Stomach smooth muscle (tissue), 2 donors: Measurements from ENCODE around the gene MFSD2A.
"Not testable (repeated sequence)": the region's sequence is repeated elsewhere in the genome, so short reads cannot be mapped to it uniquely, and the experiment has no call there.

Experiments
- H3K27ac ChIP-seq: one replicate; pipeline ENCODE4 v1.7.0; 2013; ENCODE audit warnings: mild to moderate bottlenecking, low read length, inconsistent platforms
- H3K27me3 ChIP-seq, 2 donors: one replicate each; pipeline ENCODE4 v1.7.0; 2013; ENCODE audit warnings: low read length in 2 of 2; ENCODE audit not compliant: insufficient read depth in 2 of 2, control insufficient read depth in 1 of 2
- H3K36me3 ChIP-seq, 2 donors: one replicate each; pipeline ENCODE4 v1.7.0; 2013; ENCODE audit warnings: low read length in 2 of 2; ENCODE audit not compliant: control insufficient read depth in 2 of 2, insufficient read depth in 2 of 2
- H3K4me1 ChIP-seq: one replicate; pipeline ENCODE4 v1.7.0; 2013; ENCODE audit warnings: low read length; ENCODE audit not compliant: control insufficient read depth, insufficient read depth
- H3K4me3 ChIP-seq, 2 donors: one replicate each; pipeline ENCODE4 v1.7.0; 2013; ENCODE audit warnings: low read length in 2 of 2
- H3K9ac ChIP-seq, 2 donors: one replicate each; pipeline ENCODE4 v1.7.0; 2013; ENCODE audit warnings: low read length in 2 of 2, mild to moderate bottlenecking in 1 of 2
- H3K9me3 ChIP-seq, 2 donors: one replicate each; pipeline ENCODE4 v1.7.0; 2013; ENCODE audit warnings: low read length in 2 of 2; ENCODE audit not compliant: control insufficient read depth in 2 of 2
- donor health status: healthy.
- donor health status: Pancreatic carcinoma.

MFSD2A gene

DNA sequence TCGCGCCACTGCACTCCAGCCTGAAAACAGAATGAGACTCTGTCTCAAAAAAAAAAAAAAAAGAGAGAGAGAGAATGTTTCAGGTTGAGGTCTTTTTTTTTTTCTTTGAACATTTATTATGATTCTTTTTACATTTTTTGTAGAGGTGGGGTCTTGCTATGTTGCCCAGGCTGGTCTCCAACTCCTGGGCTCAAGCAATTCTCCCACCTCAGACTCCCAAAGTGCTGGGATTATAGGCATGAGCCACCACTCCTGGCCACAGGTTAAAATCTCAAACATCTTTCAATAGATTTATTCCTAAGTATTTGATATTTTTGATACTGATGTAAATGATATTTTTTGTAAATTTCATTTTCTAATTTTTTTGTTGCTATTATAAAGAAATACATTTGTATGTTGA lies 29.5 kb downstream of the MFSD2A start:
- H3K9ac ChIP-seq, H3K4me3 ChIP-seq, H3K9me3 ChIP-seq, H3K27ac ChIP-seq, H3K36me3 ChIP-seq, H3K4me1 ChIP-seq, H3K27me3 ChIP-seq: not testable (repeated sequence)

DNA sequence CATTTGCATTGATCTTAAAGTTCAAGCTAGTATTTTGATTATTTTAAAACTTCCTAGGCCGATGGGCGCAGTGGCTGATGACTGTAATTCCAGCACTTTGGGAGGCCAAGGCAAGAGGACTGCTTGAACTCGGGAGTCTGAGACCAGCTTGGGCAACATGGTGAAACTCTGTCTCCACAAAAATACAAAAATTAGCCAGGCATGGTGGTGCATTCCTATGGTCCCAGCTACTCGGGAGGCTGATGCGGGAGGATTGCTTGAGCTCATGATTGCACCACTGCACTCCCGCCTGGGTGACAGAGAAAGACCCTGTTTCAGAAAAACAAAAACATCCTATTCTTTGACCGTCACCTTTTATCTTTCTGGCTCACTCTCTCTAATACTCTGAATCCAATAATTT lies 30.0 kb downstream of the MFSD2A start:
- H3K4me1 ChIP-seq: no peaks in the 10 kb centered on the region
- no peak overlapping the region for H3K4me3 ChIP-seq
- no peaks in the 10 kb centered on the region for H3K9me3 ChIP-seq
- H3K36me3 ChIP-seq: no peaks in the 10 kb centered on the region
- no peaks in the 10 kb centered on the region for H3K27me3 ChIP-seq
- no peak overlapping the region for H3K9ac ChIP-seq
- no peak overlapping the region for H3K27ac ChIP-seq

DNA sequence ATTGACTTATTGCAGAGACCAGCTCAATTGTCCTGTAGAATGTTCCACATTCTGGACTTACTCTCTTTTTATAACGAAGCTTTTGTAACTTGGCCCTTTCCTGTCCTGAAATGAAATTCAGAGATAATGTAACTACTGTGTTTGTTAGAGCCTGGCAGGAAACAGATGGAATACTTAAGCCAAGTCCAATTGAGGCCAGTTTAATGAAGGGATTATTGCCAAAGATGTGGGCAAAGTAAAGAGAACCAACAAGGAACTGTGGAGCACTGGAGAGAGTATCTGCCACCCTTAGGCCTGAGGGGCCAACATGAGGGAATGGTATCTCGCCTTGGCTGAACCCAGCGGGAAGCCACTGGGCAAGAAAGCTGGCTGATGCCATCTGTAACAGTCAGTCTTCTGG lies 32.9 kb downstream of the MFSD2A start:
- Histone ChIP-seq H3K4me3 (no peak overlapping the region), H3K9ac (no peak overlapping the region), H3K27ac (no peak overlapping the region), H3K27me3 (no peaks in the 10 kb centered on the region), H3K36me3 (no peaks in the 10 kb centered on the region), H3K9me3 (no peaks in the 10 kb centered on the region), H3K4me1 (peaks cover 3% of the 10 kb centered on the region)

DNA sequence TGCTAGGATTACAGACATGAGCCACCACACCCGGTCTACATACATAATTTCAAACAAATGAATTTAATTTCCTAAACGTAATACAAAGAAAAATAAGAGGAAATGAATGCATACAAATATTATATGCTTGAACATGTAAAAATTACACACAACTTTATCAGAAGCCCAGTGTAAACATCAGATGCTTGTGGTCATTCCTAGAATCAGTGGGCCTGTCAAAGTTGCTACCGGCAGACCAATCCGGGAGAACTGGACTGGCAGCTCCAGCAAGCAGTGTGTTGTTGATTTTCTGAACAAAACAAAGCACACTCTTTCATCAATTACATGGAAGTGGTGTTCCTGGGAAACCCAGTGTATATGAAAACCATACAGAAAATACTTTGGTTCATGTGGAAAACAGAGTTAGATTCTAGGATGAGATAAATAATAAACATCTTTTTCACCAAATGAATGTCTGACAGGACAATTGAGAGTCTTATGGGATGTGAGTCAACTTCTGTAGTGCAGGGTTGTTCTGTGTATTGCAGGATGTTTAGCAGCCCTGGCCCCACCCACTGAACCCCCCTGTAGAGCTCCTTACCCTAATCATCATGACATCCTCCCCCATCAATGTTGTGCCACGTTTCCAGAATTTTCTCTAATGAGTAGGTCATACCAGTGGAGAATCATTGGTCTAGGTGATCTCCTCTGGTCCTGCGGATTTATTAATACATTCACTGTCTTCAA lies 33.8 kb downstream of the MFSD2A start:
- Histone ChIP-seq H3K27ac (no peak overlapping the region), H3K4me1 (peaks cover 3% of the 10 kb centered on the region), H3K27me3 (no peaks in the 10 kb centered on the region), H3K9me3 (no peaks in the 10 kb centered on the region), H3K9ac (no peak overlapping the region), H3K4me3 (no peak overlapping the region), H3K36me3 (no peaks in the 10 kb centered on the region)

DNA sequence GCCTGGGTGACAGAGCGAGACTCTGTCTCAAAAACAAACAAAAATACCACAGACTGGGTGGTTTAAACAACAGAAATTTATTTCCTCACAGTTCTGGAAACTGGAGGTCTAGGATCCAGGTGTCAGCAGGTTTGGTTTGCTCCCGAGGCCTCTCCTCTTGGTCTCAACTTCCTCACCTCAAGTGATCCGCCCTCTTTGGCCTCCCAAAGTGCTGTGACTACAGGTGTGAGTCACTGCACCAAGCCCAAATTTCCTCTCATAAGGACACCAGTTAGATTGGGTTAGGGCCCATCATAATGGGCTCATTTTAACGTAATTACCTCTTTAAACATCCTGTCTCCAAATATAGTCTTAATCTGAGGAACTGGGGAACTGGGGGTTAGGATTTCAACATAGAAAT lies 35.5 kb downstream of the MFSD2A start:
- Histone ChIP-seq H3K9ac (no peak overlapping the region), H3K36me3 (no peaks in the 10 kb centered on the region), H3K4me3 (no peak overlapping the region), H3K4me1 (peaks cover 3% of the 10 kb centered on the region), H3K27me3 (no peaks in the 10 kb centered on the region), H3K27ac (no peak overlapping the region), H3K9me3 (no peaks in the 10 kb centered on the region)

DNA sequence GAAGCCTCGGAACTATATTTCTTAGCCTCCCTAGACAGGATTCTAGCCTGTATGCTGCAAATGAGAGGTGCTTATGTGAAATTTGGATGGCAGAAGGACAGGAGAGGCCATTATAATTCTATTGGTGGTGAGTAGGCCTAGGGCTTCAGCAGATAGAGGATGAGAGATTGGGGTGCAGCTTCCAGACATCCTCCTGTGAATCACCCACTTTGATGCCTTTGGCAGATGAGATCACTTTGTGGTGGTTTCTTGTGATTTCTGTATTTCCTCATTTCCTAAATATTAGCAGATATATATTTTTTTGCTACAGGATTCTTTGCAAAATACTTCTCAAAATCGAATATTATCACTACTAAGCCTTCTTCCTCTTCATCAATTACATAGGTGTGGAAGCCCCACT lies 37.3 kb downstream of the MFSD2A start:
- no peak overlapping the region for H3K9ac ChIP-seq
- H3K36me3 ChIP-seq: no peaks in the 10 kb centered on the region
- no peaks in the 10 kb centered on the region for H3K27me3 ChIP-seq
- H3K4me3 ChIP-seq: no peak overlapping the region
- no peaks in the 10 kb centered on the region for H3K9me3 ChIP-seq
- no peak overlapping the region for H3K27ac ChIP-seq
- peaks cover 3% of the 10 kb centered on the region for H3K4me1 ChIP-seq

DNA sequence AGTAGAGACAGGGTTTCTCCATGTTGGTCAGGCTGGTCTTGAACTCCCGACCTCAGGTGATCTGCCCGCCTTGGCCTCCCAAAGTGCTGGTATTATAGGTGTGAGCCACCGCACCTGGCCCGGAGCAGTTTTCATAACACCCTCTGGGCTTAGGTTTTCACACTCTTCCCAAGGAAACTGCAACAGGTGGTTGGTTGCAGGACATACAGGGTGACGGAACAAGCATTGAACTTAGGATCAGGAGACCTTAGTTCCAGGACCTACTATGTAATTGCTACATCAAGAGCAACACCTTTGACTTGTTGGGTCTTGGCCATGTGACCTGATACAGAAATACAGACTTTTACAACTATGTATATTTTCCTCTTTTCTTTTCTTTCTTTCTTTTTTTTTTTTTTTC lies 37.9 kb downstream of the MFSD2A start:
- no peak overlapping the region for H3K9ac ChIP-seq
- no peak overlapping the region for H3K4me3 ChIP-seq
- H3K27me3 ChIP-seq: no peaks in the 10 kb centered on the region
- no peaks in the 10 kb centered on the region for H3K36me3 ChIP-seq
- no peak overlapping the region for H3K27ac ChIP-seq
- peaks cover 3% of the 10 kb centered on the region for H3K4me1 ChIP-seq
- H3K9me3 ChIP-seq: no peaks in the 10 kb centered on the region

DNA sequence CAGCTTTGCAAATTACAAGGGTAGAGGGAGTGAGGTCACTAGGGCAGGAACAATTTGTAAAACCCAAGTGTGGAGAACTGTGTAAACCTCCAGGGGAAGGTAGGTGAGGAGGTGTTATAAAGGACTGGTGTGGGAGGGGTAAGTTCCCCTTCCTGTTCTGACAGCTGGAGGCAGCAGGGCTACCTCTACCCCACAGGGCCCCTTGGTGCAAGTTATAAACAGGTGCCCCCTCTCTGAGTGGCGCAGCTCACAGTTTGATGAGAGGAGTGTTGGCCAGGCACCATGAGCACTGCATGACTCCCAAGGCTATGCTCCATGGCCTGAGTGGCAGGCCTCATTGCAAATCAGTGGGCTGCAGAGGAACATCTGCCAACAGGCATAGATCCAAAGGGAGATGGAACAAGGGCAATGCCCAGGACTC lies 41.0 kb downstream of the MFSD2A start:
- Histone ChIP-seq H3K9me3 (no peaks in the 10 kb centered on the region), H3K9ac (no peak overlapping the region), H3K4me3 (no peak overlapping the region), H3K27ac (no peak overlapping the region), H3K27me3 (no peaks in the 10 kb centered on the region), H3K36me3 (no peaks in the 10 kb centered on the region), H3K4me1 (no peaks in the 10 kb centered on the region)

DNA sequence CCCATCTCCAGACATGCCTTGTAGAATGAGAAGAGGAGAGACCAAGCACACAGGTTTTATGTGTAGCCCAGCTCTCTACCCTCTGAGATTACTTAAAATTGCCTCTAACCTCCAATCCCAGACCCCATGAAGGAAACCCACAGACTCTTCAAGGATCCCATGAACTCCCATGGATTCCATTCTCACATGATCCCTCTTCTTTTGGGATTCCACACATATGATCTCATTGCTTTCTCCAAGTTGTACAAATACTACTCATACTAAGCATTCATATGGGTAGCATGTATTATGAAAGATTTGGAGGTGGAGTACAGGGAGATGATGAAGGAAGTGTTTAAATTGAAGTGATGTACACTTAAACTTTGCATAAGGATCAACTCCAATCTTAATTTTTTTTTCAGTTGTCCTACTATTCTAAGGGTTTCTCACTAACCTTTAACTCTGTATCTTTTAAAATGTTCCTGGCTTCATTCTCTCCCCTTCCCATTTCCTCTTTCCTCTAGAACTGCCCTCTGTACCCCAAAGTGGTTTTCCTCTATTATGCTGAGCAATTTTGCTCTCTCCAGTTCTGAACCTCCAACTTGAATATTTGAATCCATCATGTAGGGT lies 41.6 kb downstream of the MFSD2A start:
- no peaks in the 10 kb centered on the region for H3K36me3 ChIP-seq
- no peak overlapping the region for H3K9ac ChIP-seq
- no peak overlapping the region for H3K27ac ChIP-seq
- no peaks in the 10 kb centered on the region for H3K27me3 ChIP-seq
- no peaks in the 10 kb centered on the region for H3K9me3 ChIP-seq
- H3K4me1 ChIP-seq: no peaks in the 10 kb centered on the region
- no peak overlapping the region for H3K4me3 ChIP-seq

DNA sequence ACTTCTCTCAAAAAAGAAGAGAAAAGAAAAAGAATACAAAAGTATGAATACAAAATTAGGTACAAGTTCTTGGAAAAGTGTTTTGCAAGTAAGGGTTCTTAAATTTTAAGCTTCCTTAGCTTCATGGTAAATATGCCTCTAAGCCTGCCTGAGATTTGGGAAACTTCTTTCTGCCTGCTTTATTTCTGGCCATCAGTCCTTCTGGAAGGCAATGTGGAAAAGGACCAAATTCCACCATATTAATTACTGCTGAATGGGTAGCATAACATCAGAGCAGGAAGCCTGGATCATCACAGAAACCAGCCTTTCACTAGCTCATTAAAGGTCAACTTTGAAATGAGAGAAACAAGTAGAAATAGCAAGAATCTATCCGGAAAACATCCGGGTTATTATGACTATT lies 46.5 kb downstream of the MFSD2A start:
- Histone ChIP-seq H3K27me3 (no peaks in the 10 kb centered on the region), H3K27ac (no peak overlapping the region), H3K9ac (no peak overlapping the region), H3K9me3 (no peaks in the 10 kb centered on the region), H3K4me1 (no peaks in the 10 kb centered on the region), H3K4me3 (no peak overlapping the region), H3K36me3 (no peaks in the 10 kb centered on the region)
